Measurements from ENCODE around the gene PDZD8. TPM values are rescaled to one million over a fixed set of nuclear protein-coding genes. Genes with fewer than 3 reads are reported as not detected.

The PDZD8 gene
- total and polyA plus RNA-seq, 2 donors from 2014 or later = 7.4 to 41.9 TPM

- H3K9me3 ChIP-seq (ENCODE audit: control insufficient read depth in 2 of 3, insufficient read depth in 1 of 3, low read length in 3 of 3) = no peaks in the 10 kb centered on the region
- H3K36me3 ChIP-seq (ENCODE audit: control insufficient read depth in 2 of 3, insufficient read depth in 3 of 3, low read length in 3 of 3) = no peaks in the 10 kb centered on the region
- intact Hi-C loops (cut with DNase I) = no loop called here
- no peaks in the 10 kb centered on the region for H3K4me1 ChIP-seq (ENCODE audit: control insufficient read depth in 2 of 3, insufficient read depth in 2 of 3, low read depth in 1 of 3, low read length in 3 of 3)
- H3K4me3 ChIP-seq (ENCODE audit: low read length in 3 of 3) = no peak overlapping the region
- no peak for TF ChIP-seq CTCF (IDR thresholded peaks at IDR 0.05; ENCODE audit: borderline replicate concordance, extremely low read depth, insufficient read depth)
- H3K27ac ChIP-seq (ENCODE audit: low read depth in 2 of 2, low read length in 2 of 2) = no peak overlapping the region
- no peak for FAIRE-seq
- no peak for DNase-seq
- H3K9ac ChIP-seq (ENCODE audit: low read length in 3 of 3) = no peak overlapping the region
- H3K27me3 ChIP-seq (ENCODE audit: control insufficient read depth, insufficient read depth, low read length) = no peaks in the 10 kb centered on the region
Measured at GRCh38 chr10:117391436-117392205, 16.4 kb upstream of the PDZD8 start.

- H3K4me1 ChIP-seq (ENCODE audit: control insufficient read depth in 2 of 3, insufficient read depth in 2 of 3, low read depth in 1 of 3, low read length in 3 of 3) = no peaks in the 10 kb centered on the region
- no peaks in the 10 kb centered on the region for H3K9me3 ChIP-seq (ENCODE audit: control insufficient read depth in 2 of 3, insufficient read depth in 1 of 3, low read length in 3 of 3)
- H3K27me3 ChIP-seq (ENCODE audit: control insufficient read depth, insufficient read depth, low read length) = no peaks in the 10 kb centered on the region
- FAIRE-seq (no peak), DNase-seq (no peak)
- H3K9ac ChIP-seq (ENCODE audit: low read length in 3 of 3) = no peak overlapping the region
- no peak overlapping the region for H3K27ac ChIP-seq (ENCODE audit: low read depth in 2 of 2, low read length in 2 of 2)
- no peak overlapping the region for H3K4me3 ChIP-seq (ENCODE audit: low read length in 3 of 3)
- no peak for TF ChIP-seq CTCF (IDR thresholded peaks at IDR 0.05; ENCODE audit: borderline replicate concordance, extremely low read depth, insufficient read depth)
- H3K36me3 ChIP-seq (ENCODE audit: control insufficient read depth in 2 of 3, insufficient read depth in 3 of 3, low read length in 3 of 3) = no peaks in the 10 kb centered on the region
- intact Hi-C loops (cut with DNase I) = no loop called here
Measured at GRCh38 chr10:117390420-117390819, 15.2 kb upstream of the PDZD8 start.

DNA sequence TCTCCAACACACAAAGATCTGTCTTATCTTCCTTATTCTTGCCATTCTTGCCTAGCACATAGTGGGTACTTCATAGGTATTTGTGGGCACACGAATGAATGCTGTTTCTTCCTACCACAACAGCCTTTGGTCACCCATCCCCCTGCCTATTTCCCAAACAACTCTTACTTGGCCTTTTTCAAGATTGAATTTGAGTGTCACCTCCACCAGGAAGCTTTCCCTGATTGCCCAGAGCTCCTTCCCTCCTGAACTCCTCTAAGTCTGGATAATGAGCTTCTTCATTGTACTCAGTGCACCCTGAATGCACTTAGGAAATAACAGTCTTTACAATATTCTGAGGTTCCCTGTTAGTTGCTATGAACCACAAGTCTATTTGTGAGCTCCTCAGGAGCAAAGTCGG lies 11.6 kb upstream of the PDZD8 start:
- no peak overlapping the region for H3K9ac ChIP-seq (ENCODE audit: low read length in 3 of 3)
- intact Hi-C loops (cut with DNase I) = no loop called here
- no peaks in the 10 kb centered on the region for H3K27me3 ChIP-seq (ENCODE audit: control insufficient read depth, insufficient read depth, low read length)
- no peak for DNase-seq
- TF ChIP-seq CTCF (IDR thresholded peaks at IDR 0.05; ENCODE audit: borderline replicate concordance, extremely low read depth, insufficient read depth) = no peak
- H3K27ac ChIP-seq (ENCODE audit: low read depth in 2 of 2, low read length in 2 of 2) = no peak overlapping the region
- no peaks in the 10 kb centered on the region for H3K9me3 ChIP-seq (ENCODE audit: control insufficient read depth in 2 of 3, insufficient read depth in 1 of 3, low read length in 3 of 3)
- no peaks in the 10 kb centered on the region for H3K4me1 ChIP-seq (ENCODE audit: control insufficient read depth in 2 of 3, insufficient read depth in 2 of 3, low read depth in 1 of 3, low read length in 3 of 3)
- H3K4me3 ChIP-seq (ENCODE audit: low read length in 3 of 3) = no peak overlapping the region
- no peak for FAIRE-seq
- H3K36me3 ChIP-seq (ENCODE audit: control insufficient read depth in 2 of 3, insufficient read depth in 3 of 3, low read length in 3 of 3) = no peaks in the 10 kb centered on the region

All from kidney (tissue), 14 donors.